ENCODE measurements around the gene GTF2H1.

GTF2H1 gene

DNA sequence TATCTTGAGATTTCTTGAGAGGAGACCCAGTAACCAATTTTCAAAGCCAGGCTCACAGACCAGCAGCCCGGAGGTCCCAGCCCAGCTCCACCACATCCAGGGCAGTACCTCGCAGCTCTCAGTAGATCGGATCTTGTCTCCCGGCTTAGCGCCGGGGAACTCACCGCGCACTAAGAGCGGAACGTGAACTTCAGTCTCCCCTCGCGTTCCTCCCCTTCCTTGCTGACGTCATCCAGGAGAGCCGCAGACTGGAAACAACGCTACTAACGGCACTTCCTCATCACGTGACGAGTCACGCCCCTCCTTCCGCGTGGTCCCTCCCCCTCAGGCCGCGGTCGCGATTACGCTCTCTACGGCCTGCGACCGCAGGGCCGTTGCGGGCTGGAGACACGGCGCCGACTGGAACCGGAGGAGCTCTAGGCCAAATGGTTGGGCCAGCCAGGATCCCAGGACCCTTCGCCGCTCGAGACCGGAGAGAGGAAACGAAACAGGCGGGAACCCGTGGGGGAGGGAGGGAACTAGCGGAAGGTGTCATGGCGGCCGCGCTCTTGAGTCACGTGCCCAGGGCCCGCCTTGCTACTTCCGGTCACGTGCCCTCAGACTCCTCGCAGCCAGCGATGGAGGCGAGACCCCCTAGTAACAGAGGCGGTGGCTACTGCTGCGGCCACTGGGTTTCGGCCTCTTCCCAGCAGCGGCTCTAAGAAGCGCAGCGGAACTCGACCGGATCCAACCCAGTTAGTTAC is at the start of gene GTF2H1, which contains the start of gene HPS5:
GTF2H1 (plus strand) TSS at position 599 of the 743 bp plus-strand sequence. CDS start 10,508 bp downstream, outside the sequence.
HPS5 (minus strand) TSS at position 172 of the 743 bp plus-strand sequence. CDS start 4,282 bp downstream, outside the sequence.
- peak; percentile 96 to 97 for DNase-seq

DNA sequence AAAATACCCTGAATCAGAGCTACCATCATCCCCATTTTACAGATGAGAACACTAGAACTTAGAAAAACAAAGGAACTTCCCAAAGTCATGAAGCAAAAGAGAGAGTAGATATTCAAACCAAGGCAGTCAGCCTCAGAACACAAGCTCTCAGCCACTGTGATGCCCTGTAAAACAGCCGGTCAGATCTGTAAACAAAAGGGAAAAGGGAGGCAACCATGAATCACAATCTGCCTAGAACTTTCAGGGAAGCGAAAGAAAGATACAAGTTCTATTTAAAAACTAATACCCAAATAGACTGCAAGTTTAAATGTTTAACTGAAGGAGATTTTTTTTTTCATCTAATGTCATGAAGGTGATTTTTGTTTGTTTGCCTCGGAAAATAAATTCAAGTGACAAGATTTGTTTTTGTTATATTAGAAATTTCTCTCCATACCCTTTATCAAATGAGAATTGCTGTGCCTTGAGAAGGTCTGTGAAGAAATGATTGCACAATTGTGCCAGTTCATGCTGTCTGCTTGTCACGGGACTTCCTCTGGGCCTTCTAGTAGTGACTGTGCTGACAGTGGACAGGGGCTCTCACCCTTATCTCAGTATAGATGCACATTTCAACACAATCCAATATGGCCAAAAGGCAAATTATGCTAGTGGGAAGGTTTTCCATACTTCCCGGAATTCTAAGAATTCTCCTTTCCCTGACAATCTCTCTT is 44.6 kb upstream of the GTF2H1 start:
- DNase-seq: peak in 1 of 2 donors; percentile 3

DNA sequence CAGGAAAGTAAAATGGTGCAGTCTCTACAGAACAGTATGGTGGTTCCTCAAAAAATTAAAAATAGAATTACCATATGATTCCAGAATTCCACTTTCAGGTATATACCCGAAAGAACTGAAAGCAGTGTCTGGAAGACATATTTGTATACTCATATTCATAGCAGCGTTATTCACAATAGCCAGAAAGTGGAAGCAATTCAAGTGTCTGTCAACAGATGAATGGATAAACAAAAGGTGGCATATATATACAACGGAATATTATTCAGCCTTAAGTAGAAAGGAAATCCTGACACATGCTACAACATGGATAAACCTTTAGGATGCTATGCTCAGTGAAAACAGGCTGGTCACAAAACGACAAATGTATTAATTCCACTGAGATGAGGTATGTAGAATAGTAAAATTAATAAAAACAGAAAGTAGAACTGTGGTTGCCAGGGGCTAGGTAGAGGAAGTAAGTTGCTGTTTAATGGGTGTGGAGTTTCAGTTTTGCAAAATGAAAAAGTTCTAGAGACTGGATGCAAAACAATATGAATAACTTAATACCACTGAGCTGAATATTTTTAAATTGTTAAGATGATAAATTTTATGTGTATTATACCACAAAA is 41.8 kb upstream of the GTF2H1 start:
- no peak for DNase-seq

DNA sequence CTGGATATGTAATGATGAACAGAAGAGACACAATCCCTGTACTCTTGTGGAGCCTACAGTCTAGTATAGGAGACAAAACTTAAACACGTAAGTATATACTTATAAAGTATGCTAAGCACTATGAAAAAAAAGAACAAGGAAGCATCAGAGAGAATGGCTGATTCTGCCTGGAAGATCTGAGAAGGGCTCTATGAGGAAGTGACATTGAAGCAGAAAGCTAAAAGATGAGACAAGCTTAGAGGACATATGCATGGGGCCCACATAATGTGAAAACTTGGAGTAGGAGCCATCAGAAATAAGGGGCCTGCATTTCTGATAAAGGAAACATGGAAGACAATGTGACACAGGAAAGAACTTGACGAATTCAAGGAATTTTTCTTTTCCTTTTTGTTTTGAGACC is 39.7 kb upstream of the GTF2H1 start:
- DNase-seq: no peak

DNA sequence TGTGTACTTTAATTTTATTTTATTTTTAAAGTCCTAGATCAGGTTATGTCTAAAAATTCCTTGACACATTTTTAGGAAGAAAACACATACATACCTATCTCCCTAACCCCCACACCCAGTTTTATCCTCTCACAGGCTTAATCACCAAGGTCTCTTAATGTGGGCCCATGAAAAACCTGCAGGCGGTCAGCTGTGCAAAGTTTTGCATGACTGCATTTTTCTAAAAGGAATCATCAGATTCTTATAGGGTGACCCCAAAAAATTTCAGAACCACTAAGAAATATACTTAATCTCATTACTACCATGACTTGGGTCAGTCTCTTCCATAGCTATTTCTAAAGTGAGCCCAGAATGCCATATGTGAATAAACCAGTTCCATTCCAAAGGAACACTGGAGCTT is 36.5 kb upstream of the GTF2H1 start:
- DNase-seq: no peak

DNA sequence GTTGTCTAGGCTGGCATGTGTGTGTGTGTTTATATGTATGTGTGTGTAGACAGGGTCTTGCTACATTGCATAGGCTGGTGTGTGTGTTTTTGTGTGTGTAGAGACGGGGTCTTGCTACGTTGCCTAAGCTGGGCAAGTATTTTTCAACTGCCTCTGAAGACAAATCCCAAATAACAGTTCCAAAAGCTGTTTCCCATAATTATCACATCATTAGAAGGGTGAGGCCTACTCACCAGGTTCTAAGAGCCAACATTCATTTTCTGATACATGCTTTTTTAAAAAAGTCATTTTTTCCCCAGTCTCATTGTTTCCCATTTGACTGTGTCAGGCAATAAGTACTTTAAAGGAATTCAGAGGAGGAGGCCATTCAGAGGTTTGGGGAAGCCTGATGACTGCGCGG is 33.5 kb upstream of the GTF2H1 start:
- no peak for DNase-seq

DNA sequence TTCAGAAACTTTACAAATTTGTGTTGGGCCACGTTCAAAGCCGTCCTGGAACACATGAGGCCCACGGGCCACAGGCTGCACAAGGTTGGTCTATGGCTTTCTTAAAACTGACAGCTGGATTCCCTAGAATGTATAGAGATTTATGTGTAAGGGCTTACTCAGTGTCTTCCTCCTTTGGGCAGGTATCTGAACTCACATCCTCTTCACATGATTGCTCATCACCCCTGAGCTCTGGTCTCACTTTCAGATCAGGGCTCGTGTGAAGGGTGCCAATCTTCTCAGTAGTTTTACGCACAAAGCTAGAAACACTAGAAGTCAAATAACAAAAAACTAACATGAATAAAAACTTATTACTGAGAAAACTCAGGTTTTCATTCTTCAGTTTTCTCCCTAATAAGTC is 27.5 kb upstream of the GTF2H1 start:
- DNase-seq: no peak

DNA sequence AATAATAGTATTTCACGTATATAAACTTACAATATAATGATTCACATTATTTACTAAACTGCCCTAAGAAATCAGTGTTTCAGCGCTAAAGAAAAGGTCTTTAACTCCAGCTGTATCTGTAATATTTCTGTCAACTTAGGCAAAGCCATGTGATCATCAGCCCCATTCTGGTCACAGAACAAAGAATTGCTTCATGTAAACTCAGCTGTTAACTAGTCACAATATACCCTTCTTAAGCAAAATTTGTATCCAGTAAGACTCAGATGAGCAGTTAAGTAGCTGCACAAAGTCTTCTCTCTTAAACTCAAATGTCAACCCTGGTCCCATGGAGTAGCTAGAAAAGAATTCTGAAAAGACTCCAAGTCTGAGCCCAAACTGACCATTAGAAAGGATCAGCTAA is 27.1 kb upstream of the GTF2H1 start:
- no peak for DNase-seq

DNA sequence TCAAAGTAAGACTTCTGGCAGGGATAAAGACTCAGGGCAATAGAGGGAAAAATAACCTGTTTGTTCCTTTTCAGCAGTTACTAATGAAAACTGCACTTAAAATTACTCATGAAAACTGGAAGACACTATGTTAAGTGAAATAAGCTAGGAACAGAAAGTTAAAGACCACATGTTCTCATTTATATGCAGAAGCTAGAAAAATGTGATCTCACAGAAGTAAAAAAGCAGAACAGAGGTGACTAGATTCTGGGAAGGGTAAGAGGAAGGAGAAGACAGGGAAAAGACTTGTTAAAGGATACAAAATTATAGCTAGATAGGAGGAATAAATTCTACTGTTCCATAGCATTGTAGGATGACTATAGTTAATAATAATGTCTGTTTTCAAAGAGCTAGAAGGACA is 22.6 kb upstream of the GTF2H1 start:
- DNase-seq: no peak

DNA sequence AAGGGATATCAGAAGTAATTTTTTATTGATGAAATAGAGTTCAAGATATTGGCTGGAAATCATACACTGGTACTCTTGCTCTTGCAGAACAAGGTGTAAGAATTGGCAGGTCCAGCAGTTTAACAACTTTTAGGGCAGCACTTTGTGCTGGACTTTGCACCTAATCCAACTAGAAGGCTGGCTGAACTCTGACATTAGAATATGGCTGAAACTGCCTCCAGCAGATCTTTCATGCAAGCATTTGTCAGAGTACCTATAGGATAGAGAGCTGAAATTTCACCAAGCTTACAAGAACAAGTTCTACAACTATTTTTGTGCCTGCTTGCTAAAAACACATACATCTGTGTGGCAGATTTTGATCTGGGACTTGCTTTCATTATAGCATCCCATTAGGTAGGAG is 17.6 kb upstream of the GTF2H1 start:
- DNase-seq: no peak

DNA sequence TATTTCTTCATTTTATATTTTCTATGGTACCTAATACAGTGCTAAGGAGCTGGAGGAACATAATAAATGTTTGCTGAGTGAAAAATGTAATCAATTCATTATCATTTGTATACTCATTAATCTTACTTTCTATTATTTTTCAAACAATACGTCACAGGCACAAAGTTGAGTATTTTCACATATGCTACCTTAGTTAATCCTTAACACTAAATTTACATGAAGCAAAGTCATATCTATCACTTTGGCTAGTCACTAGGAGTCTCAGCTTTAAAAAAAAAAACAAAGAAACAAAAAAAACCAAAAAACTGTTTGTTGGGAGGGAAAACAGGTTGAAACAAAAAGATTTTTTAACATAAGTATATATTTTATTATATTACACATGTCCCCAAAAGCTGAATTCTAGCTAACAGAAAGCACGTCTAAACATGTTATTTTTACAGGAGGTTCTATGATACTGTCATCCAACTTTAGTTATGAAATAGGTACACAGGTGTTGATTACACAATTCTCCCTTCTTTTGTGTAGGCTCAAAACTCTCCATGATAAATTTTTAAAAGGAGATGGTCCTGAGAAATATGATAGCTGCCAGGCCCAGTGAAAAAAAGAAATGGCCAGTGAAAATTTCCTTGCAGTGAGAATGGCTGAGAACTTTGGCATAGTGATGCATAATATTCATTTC is 14.8 kb upstream of the GTF2H1 start:
- no peak for DNase-seq

DNA sequence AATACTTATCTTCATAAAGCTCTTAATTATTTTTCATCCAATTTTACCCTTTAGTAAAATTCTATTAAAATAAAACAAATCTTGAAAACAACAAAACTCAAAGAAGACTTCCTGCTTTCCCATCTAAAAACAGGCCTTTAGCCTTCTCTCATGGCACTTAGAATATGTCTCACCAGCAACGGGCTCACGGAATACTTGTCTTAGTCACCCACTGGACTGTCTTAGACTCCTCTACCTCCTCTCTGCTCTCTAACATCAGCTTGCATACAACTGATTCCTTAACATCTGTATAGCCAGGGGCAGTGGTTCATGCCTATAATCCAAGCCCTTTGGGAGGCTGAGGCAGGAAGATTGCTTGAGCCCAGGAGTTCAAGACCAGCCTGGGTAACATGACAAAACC is 14.1 kb upstream of the GTF2H1 start:
- DNase-seq: no peak

DNA sequence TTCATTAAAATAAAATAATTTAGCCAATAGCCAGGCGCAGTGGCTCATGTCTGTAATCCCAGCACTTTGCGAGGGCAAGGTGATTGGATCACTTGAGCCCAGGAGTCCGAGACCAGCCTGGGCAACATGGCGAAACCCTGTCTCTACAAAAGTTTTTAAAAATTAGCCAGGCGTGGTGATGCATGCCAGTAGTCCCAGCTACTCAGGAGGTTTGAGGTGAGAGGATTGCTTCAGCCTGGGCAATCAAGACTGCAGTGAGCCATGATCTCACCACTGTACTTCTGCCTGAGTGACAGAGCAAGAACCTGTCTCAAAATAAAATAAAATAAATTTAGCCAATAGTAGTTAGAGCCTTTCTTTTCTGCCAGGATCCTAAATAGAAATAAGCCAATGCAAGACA is 12.7 kb upstream of the GTF2H1 start:
- no peak for DNase-seq

DNA sequence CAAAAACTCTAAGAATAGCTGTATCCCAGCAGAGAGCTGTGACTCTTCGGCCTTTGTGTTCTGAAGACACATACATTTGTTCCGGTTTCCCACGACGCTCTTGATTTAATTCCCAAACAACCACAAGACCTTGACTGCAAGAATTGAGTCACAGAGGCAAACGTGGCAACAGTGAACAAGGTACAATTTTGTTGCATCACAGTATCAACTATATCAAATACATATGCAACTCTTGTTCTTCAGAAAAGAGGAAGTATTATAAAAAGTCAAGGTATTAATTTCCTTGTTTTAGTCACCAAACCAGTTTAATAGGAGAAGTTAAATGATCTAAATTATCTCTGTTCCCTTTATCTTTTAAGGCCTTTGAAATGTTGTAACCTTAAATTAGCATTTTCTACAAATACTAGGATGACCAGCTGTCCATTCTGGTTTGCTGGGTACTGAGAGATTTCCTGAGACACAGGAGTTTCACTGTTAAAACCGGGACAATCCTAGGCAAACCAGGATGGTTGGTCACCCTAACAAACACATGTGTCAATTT is 11.5 kb upstream of the GTF2H1 start:
- no peak for DNase-seq

DNA sequence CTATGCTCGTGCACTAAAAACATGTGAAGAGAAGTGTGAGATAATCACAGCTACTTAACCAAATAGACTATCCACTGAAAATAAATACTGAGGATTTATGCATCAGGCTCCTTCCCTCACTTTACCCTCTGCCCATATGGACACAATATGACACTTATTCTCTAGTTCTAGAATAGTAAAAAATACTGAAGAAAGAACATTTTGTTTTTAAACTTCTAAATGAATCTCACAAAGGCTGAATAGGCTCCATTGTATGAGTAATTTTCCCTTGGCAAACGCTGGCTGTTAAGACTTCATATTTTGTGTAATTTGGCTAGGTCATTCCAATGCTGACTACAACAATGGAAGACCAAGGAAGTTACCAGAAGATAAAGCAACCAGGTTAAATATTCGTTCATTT is 10.4 kb upstream of the GTF2H1 start:
- peak in 1 of 2 donors; percentile 19 for DNase-seq

DNA sequence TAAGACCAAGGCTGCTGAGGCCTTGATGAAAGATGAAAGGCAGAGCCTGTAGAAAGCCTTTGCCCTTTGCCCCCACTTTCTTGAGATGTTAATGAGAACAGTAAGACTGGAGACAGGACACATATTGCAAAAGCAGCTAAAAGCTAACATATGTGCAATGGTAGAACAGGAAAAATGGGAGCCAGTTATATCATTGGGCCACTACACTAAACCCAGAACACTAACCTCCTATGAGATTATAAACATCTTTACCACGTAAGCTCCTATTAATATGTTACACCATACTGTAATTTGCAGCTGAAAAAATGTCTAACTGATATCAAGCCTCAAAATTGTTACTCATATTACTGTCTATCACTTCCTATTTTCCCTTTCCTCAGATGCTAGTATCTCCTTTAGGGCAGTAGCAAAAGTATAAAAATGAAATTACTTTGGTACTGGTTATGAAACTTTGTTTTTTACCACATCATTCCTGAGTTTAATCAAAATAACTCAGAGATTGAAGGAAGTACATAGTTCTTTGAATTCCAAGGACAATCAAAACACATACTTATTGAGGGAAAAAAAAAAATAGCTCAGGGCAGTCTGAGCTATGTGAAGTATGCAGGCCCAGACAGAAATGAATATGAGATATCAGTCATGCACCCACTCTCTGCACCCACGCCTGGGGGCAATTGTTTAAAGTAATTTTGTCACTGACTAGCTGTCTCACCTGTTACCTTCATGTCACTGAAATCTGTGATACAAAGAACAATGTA is 9.5 kb upstream of the GTF2H1 start:
- no peak for DNase-seq

DNA sequence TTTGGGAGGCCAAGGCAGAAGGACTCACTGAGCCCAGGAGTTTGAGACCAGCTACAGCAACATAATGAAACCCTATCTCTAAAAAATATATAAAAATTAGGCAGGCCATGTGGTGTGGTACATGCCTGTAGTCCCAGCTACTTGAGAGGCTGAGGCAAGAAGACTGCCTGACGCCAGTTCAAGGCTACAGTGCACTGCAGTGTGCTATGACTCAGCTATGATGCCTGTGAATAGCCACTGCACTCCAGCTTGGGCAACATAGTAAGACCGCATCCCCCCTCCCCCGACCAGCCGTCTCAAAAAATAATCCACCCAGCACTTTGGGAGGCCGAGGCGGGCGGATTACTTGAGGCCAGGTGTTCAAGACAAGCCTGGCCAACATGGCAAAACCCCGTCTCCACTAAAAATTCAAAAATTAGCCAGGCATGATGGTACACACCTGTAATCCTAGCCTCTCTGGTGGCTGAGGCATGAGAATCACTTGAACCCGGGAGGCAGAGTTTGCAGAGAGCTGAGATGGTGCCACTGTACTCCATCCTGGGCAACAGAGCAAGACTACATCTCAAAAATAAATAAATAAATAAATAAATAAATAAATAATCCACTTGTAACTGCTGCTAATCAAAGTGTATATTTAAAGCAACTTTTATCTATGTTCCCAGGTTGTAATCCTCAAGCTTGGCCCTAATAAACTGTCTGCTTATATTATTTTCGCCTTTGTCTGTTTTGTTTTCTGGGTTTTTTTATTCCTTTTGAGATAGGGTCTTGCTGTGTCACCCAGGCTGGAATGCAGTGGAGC is 8.2 kb upstream of the GTF2H1 start:
- no peak for DNase-seq

DNA sequence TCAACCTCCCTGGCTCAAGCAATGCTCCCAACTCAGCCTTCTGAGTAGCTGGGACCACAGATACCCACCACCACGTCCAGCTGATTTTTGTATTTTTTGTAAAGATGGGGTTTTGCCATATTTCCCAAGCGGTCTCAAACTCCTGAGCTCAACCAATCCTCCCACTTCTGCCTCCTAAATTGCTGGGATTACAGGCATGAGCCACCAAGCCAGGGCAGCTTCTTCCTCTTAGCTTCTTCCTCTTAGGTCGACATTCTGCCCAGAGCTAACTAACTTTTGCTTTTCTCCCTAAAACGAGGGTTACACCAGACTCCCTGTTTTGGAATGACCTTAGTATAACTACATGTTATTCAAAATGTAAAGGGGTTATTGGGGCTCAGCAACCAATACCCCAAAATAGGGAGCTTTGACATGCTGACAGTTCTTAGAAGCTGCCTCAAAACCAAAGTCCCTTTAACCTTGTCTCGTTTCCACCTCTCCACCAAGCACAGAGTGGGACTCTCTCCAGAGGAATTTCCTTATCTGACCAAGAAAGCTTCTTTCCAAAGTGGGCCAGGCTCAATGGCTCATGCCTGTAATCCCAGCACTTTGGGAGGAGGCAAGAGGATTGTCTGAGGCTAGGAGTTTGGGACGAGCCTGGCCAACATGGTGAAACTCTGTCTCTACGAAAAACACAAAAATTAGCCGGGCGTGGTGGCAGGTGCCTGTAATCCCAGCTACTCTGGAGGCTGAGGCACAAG is 7.4 kb upstream of the GTF2H1 start:
- DNase-seq: no peak

DNA sequence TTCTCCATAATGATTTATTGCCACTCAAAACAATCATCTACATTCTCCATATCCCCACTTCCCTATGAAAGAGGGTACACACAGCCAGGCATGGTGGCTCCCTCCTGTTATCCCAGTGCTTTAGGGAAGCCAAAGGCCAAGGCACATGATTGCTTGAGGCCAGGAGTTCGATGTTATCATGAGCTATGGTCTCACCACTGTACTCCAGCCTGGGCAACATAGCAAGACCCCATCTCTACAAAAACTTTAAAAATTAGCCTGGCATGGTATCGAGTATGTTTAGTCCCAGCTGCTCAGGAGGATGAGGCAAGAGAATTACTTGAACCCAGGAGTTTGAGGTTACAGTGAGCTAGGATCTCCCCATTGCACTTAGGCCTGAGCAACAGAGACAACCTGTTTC is 6.5 kb upstream of the GTF2H1 start:
- DNase-seq: no peak

DNA sequence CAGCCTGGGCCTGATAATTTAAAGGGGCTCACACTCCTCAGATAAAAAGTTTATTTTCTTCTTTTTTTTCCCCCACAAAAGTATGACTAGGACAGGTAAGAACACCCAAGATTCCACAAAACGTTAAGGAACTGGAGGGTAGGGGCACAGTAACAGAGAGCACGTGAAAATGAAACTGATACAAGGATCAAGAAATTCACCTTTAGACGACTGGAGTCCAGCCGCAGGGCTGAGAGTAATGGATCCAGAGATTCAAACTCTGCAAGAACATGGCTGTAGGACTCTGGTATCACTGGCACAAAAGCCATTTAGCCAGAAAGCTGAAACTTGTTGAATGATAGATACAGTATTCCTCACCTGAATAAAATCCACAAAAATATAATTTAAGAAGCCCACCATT is 4.8 kb upstream of the GTF2H1 start:
- DNase-seq: no peak

DNA sequence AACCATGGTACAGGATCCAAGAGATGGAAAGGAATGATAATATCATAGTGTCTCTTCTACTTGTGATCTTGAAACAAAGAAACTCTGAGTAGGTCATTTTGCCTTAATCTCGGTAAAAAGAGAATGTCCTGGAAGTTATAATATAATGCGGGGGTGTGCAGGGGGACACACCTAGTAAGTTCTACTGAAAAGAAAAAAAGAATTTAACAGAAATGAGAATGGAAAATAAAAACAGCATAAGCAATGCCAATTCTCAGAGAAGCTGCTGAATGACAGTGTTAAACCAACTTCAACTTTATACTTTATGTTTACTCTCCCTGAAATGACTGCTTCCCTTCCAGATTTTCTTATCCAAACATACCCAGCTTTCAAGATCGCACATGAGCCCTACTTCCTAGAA is 2.5 kb upstream of the GTF2H1 start:
- DNase-seq: no peak

All from hippocampal formation (tissue), 2 donors.